HUDEP-2 (cell line): Measurements from ENCODE around the gene EBI3.
A peak's percentile ranks its signal among the peaks of the same experiment; 100 is the strongest.
"Not testable (repeated sequence)": the region's sequence is repeated elsewhere in the genome, so short reads cannot be mapped to it uniquely, and the experiment has no call there.

Experiments
- DNase-seq, 76 experiments: peaks; one replicate each; lab custom pipeline; 2025; ENCODE audit not compliant: unreplicated experiment in 76 of 76; lab: John Stamatoyannopoulos, UW

Gene EBI3

DNA sequence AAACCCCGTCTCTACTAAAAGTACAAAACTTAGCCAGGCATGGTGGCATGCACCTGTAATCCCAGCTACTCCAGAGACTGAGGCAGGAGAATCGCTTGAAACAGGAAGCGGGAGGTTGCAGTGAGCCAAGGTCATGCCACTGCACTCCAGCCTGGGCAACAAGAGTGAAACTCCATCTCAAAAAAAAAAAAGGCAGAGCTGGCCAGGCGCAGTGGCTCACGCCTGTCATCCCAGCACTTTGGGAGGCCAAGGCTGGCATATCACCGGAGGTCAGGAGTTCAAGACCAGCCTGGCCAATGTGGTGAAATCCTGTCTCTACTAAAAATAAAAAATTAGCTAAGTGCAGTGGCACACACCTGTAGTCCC lies 45.0 kb downstream of the EBI3 start:
- not testable (repeated sequence) for DNase-seq

DNA sequence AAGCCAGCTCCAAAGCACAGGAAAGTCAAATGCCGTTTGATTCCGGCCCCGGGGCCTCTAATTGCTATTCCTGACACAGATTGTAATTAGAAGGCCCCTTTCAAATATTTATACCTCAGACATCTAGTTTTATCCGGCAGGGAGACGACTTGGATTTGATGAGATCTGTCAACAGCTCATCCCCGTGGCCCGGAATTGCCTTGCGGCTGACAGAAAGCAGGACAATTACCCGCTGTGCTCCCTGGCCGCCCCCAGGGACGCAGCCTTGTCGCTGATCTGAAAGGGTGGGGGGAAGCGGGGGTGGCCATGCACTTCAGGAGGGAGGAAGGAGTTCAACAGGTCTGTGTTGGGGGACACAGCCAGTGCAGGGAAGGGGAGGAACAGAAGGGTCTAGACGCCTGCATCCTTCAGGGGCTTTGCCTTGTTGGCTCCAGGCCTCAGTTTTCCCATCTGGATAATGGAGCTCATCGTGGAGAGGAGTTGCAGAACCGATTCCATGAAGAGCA lies 47.9 kb downstream of the EBI3 start:
- DNase-seq = no peak

DNA sequence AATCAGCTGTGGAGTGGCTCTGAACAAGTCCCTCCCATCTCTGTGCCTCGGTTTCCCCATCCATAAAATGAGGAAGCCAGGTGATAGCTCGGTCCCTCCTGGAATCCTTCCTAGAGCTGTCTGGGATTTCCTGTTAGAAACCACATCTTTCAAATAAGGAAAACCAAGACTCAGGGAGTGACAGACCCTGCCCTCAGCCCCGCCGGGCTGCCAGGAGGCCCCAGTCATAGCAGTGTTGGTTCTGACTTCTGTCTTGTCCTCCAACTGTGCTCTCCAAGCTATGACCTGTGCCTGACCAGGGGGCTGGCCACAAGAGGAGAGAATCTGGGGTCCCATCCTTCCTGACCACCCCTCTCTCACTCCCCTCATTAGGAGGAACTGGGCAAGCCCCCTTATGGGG lies 48.7 kb downstream of the EBI3 start:
- DNase-seq = no peak

DNA sequence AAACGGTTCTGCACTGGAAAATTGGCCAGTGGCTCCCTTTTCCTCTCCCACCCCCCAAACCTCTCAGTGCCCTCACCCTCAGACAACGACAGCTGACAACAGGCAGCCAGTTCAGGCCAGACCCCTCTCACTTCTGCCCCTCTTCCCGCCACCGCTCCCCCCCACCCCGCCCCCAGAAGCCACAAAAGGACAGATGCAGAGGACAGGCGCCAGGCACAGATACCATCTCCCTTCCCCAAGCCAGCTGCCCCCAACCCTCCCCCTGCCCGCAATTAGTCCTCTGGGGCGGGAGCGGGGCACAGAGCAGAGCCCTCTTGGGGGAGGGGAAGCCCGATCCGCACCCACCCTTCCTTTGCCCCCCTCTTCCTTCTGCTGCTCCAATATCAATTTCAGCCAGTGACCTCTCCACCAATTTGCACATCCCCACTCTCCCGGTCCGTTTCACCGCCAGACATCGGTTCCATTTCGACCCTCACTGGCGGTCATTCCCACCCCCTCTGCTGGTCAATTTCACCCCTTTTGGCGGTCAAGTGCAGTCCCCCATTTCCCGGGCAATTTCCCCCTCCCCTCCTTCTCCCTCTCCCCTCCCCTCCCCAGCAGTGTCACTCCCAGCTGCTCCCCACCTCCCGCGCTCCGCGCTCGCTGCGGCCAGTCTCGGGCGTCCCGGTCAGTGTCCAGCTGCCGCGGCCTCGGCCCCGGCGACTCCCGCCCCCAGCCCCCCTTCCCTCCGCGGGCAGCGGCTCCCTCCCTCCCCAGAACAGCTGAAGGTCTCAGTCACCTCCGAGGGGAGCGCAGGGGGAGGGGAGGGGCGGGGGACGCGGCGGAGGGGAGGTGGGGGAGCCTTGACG lies 49.3 kb downstream of the EBI3 start, which contains the start of gene SHD:
Gene SHD (plus strand): TSS at position 848 of the 848 bp plus-strand sequence. CDS start 798 bp downstream, outside the sequence.
- DNase-seq = no peak

DNA sequence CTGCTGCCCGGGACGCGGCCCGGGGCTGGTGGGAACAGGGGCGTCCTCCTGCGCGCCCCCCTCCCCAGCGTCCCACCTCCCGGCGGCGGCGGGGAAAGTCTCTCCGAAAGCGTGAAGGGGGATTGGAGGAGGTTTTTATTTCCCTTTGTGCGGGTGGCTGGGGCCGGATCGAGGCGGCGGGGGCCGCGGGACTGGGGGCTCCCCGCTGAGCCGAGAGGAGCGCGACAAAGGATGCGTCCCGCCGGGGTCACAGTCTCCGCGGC lies 49.9 kb downstream of the EBI3 start:
- no peak for DNase-seq

DNA sequence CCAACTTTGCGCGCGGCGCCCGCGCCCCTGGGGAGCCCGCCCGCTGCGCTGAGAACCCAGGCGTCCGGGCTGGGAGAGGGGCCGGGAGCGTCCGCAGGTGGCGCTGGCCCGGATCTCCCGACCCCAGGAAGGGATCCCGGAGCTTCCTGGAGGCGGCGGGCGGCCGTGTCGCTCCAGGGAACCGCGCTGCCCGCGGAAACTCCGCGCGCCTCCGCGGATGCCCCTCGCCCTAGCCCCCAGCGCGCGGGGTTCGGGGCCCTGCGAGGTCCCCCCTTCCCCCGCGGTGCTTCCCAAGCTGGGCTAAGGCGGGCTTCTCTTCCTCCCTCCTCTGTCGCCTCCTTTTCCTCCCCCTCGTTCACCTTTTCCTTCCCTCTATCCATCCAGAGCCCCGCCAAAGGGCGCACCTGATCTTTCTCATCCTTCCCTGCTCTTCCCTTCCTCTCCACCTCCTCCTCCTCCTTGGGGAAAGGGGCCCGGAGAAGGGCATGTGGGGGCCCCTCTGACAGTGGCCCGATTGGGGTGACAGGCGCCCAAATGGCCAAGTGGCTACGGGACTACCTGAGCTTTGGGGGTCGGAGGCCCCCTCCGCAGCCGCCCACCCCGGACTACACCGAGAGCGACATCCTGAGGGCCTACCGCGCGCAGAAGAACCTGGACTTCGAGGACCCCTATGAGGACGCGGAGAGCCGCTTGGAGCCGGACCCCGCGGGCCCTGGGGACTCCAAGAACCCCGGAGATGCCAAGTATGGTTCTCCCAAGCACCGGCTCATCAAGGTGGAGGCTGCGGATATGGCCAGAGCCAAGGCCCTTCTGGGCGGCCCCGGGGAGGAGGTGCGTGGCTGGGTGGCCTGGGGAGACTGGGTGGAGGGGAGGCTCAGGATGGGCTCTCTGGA lies 50.5 kb downstream of the EBI3 start:
- DNase-seq = no peak

DNA sequence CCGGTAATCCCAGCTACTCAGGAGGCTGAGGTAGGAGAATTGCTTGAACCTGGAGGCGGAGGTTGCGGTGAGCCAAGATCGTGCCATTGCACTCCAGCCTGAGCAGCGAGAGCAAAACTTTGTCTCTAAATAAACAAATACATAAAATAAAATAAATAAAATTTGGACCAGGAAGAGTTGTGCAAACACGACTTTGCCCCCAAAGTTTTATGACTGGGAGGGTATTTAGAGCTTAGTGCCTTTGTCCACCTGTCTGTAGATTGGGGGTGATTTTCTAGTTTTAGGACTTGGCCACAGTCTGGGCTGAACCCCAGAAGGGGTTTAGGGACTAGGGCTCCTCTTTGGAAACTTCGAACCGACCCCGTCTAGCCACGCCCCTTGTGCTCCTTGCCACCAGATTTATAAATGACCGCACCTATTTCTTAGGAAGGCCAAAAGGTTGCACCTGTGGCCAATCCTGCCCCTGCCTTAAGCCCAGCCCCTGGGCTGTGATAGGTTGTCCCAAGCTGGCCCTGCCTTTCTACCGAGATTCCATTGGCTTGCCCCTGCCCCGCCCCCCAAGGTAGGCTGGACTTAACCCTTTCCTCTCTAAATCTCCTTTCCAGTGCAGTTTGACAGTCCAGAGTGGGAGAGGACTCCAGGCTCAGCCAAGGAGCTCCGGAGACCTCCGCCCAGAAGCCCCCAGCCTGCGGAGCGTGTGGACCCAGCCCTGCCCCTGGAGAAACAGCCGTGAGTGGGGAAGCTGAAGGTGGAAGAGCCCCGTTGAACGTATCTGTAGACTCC lies 55.0 kb downstream of the EBI3 start:
- DNase-seq = peak in 11 of 76 experiments; percentile 4 to 31 (median 18)

DNA sequence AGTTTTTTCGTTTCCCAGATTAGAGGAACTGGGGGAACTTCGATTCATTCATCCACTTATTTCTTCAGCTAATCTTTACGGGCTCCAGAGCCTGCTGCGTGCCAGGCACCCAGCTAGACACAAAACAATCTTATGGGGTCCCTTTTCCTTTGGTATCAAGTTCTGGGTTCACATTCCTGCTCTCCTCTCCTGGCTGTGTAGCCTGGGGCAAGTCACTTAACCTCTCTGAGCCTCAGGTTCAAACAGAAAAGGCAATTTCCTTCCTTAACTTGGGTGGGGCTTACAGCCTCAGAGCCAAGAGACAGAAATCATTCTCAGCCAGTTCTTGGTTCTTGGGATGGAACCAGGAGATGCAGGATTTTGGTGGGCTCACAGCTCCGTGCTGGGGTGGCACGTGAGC lies 55.7 kb downstream of the EBI3 start:
- no peak for DNase-seq

DNA sequence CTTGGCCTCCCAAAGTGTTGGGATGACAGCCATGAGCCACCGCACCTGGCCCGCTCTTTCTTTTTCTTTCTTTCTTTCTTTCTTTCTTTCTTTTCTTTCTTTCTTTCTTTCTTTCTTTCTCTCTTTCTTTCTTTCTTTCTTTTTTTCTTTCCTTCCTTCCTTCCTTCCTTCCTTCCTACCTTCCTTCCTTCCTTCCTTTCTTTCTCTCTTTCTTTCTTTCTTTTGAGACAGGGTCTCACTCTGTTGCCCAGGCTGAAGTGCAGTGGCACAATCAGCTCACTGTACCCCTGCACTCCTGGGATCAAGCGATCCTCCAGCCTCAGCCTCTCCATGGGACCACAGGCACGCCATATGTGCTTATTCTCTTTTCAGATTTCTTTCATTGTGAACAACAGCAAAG lies 56.8 kb downstream of the EBI3 start:
- DNase-seq = not testable (repeated sequence)
